Activated B cell treated with CpG ODN at 0.5 μM for 24 hours (primary cell): ENCODE results near the gene EPHA4. TPM values are rescaled to one million over a fixed set of nuclear protein-coding genes. Genes with fewer than 3 reads are reported as not detected.

ENCODE experiments used
- ATAC-seq: fragments of 200-7000 bp; cut with Tn5 transposase; one replicate; pipeline ENCODE4 v1.10.0; 2021; ENCODE audit warnings: low read depth, mild to moderate bottlenecking, moderate library complexity
- CTCF ChIA-PET: fragments of 350-600 bp; sonication (Branson Sonifier 250); formaldehyde crosslinking; loops from one replicate; lab custom pipeline; 2021; ENCODE audit warnings: antibody characterized with exemption; lab: Charles Lee
- POLR2A ChIA-PET: fragments of 350-600 bp; sonication (Branson Sonifier 250); formaldehyde crosslinking; loops from one replicate; lab custom pipeline; 2021; ENCODE audit warnings: antibody characterized with exemption; lab: Charles Lee
- DNase-seq: peaks from one replicate; pipeline ENCODE4 v3.0.0; 2022
- H3K27ac Mint-ChIP-seq: one replicate; pipeline ENCODE4 v1.8.0; 2020; ENCODE audit warnings: mixed read lengths
- H3K27me3 Mint-ChIP-seq: one replicate; pipeline ENCODE4 v1.8.0; 2021; ENCODE audit warnings: mixed read lengths
- H3K36me3 Mint-ChIP-seq: one replicate; pipeline ENCODE4 v1.8.0; 2021; ENCODE audit warnings: low read depth, mixed read lengths
- H3K4me1 Mint-ChIP-seq: one replicate; pipeline ENCODE4 v1.8.0; 2021; ENCODE audit warnings: mixed read lengths
- H3K4me3 Mint-ChIP-seq: one replicate; pipeline ENCODE4 v1.8.0; 2020; ENCODE audit warnings: mild to moderate bottlenecking, mixed read lengths
- H3K9me3 Mint-ChIP-seq: one replicate; pipeline ENCODE4 v1.8.0; 2020; ENCODE audit warnings: mixed read lengths
- CTCF ChIP-seq: fragments of 200-600 bp; IDR thresholded peaks from one replicate; pipeline ENCODE4 v1.8.0; 2022; ENCODE audit warnings: antibody characterized with exemption, mild to moderate bottlenecking
- intact Hi-C: fragments of 100-400 bp; cut with micrococcal nuclease; formaldehyde crosslinking; loops from one replicate; pipeline ENCODE4 v1.15.1; 2024
- total RNA-seq: library from RNA; stranded (reverse); gene quantifications from 2 replicates; pipeline ENCODE4 v1.2.3, GENCODE V29; 2022

Gene EPHA4
- total RNA-seq, 1 donor from 2014 or later, result 26.4 TPM

- intact Hi-C loops, result no loop called here
- H3K4me3 Mint-ChIP-seq, result no peak overlapping the region
- POLR2A ChIA-PET, result no interaction called here
- H3K27ac Mint-ChIP-seq, result no peak overlapping the region
- peaks cover 36% of the 10 kb centered on the region for H3K4me1 Mint-ChIP-seq
- H3K27me3 Mint-ChIP-seq, result no peaks in the 10 kb centered on the region
- DNase-seq (no peak), ATAC-seq (no peak)
- peaks cover 1% of the 10 kb centered on the region for H3K36me3 Mint-ChIP-seq
- H3K9me3 Mint-ChIP-seq, result no peaks in the 10 kb centered on the region
- CTCF ChIA-PET, result no interaction called here
- TF ChIP-seq CTCF, result no peak
These were observed 70.2 kb downstream of the EPHA4 start for GRCh38 chr2:221501883-221502269.

- DNase-seq, result no peak
- peaks cover 38% of the 10 kb centered on the region for H3K4me1 Mint-ChIP-seq
- CTCF ChIA-PET, result no interaction called here
- H3K27me3 Mint-ChIP-seq, result no peaks in the 10 kb centered on the region
- H3K9me3 Mint-ChIP-seq, result no peaks in the 10 kb centered on the region
- no peak for ATAC-seq
- TF ChIP-seq CTCF, result no peak
- intact Hi-C loops, result no loop called here
- no peak overlapping the region for H3K4me3 Mint-ChIP-seq
- peaks cover 2% of the 10 kb centered on the region for H3K36me3 Mint-ChIP-seq
- POLR2A ChIA-PET, result no interaction called here
- H3K27ac Mint-ChIP-seq, result no peak overlapping the region
These were observed 70.8 kb downstream of the EPHA4 start for GRCh38 chr2:221501210-221501882.

GRCh38 chr2:221500501-221501209, 71.4 kb downstream of the EPHA4 start:
- Mint-ChIP-seq H3K4me3 (no peak overlapping the region), H3K9me3 (no peaks in the 10 kb centered on the region), H3K36me3 (peaks cover 4% of the 10 kb centered on the region), H3K4me1 (peaks cover 35% of the 10 kb centered on the region), H3K27ac (no peak overlapping the region), H3K27me3 (no peaks in the 10 kb centered on the region)
- no peak for DNase-seq
- ChIA-PET CTCF (no interaction called here), POLR2A (no interaction called here)
- no peak for ATAC-seq
- intact Hi-C loops, result no loop called here
- no peak for TF ChIP-seq CTCF

GRCh38 chr2:221495731-221496130, 76.4 kb downstream of the EPHA4 start:
- intact Hi-C loops, result no loop called here
- POLR2A ChIA-PET, result no interaction called here

More at GRCh38 chr2:221495731-221496130, 76.4 kb downstream of the EPHA4 start:
- Mint-ChIP-seq H3K4me3 (no peak overlapping the region), H3K27ac (no peak overlapping the region), H3K9me3 (no peaks in the 10 kb centered on the region), H3K4me1 (peaks cover 16% of the 10 kb centered on the region), H3K36me3 (peaks cover 15% of the 10 kb centered on the region), H3K27me3 (no peaks in the 10 kb centered on the region)
- no peak for TF ChIP-seq CTCF
- no peak for DNase-seq
- ATAC-seq, result no peak
- CTCF ChIA-PET, result no interaction called here
